ENCODE measurements around the gene JAZF1.
"Not testable (repeated sequence)": the region's sequence is repeated elsewhere in the genome, so short reads cannot be mapped to it uniquely, and the experiment has no call there.

The JAZF1 gene

GRCh38 chr7:27925573-27926201, 254.9 kb downstream of the JAZF1 start:
- DNase-seq, result no peak

- no peak for DNase-seq
Measured at GRCh38 chr7:27923642-27923980, 257.0 kb downstream of the JAZF1 start.

- peak; percentile 92 for DNase-seq
Measured at GRCh38 chr7:27922907-27923641, 257.5 kb downstream of the JAZF1 start.

- DNase-seq, result not testable (repeated sequence)
Measured at GRCh38 chr7:27922389-27922788, 258.2 kb downstream of the JAZF1 start.

- DNase-seq, result peak; percentile 90
Measured at GRCh38 chr7:27921081-27921836, 259.3 kb downstream of the JAZF1 start.

GRCh38 chr7:27920281-27920946, 260.2 kb downstream of the JAZF1 start:
- DNase-seq, result no peak

GRCh38 chr7:27918503-27918902, 262.1 kb downstream of the JAZF1 start:
- DNase-seq, result no peak

GRCh38 chr7:27917774-27918314, 262.8 kb downstream of the JAZF1 start:
- DNase-seq, result no peak

GRCh38 chr7:27917119-27917518, 263.5 kb downstream of the JAZF1 start:
- no peak for DNase-seq

- no peak for DNase-seq
Measured at GRCh38 chr7:27916372-27916771, 264.2 kb downstream of the JAZF1 start.

GRCh38 chr7:27914409-27914808, 266.2 kb downstream of the JAZF1 start:
- no peak for DNase-seq

GRCh38 chr7:27912751-27913150, 267.8 kb downstream of the JAZF1 start:
- no peak for DNase-seq

- DNase-seq, result no peak
Measured at GRCh38 chr7:27911920-27912319, 268.7 kb downstream of the JAZF1 start.

- peak; percentile 99 for DNase-seq
Measured at GRCh38 chr7:27910326-27910725, 270.3 kb downstream of the JAZF1 start.

GRCh38 chr7:27908534-27909165, 271.9 kb downstream of the JAZF1 start:
- no peak for DNase-seq

- no peak for DNase-seq
Measured at GRCh38 chr7:27906385-27907091, 274.1 kb downstream of the JAZF1 start.

- no peak for DNase-seq
Measured at GRCh38 chr7:27905951-27906350, 274.6 kb downstream of the JAZF1 start.

- no peak for DNase-seq
Measured at GRCh38 chr7:27901028-27901760, 279.4 kb downstream of the JAZF1 start.

- no peak for DNase-seq
Measured at GRCh38 chr7:27900006-27900405, 280.6 kb downstream of the JAZF1 start.

- DNase-seq, result no peak
Measured at GRCh38 chr7:27899601-27900000, 281.0 kb downstream of the JAZF1 start.

GRCh38 chr7:27897441-27897847, 283.2 kb downstream of the JAZF1 start:
- DNase-seq, result no peak
